NOMO-1 treated with dmso at 0.1 percent for 144 hours (cell line): ENCODE results near the gene KRTAP5-3.
"Not testable (repeated sequence)": the region's sequence is repeated elsewhere in the genome, so short reads cannot be mapped to it uniquely, and the experiment has no call there.

Source experiments
- DNase-seq: peaks from one replicate; lab custom pipeline; 2025; ENCODE audit not compliant: unreplicated experiment; lab: John Stamatoyannopoulos, UW

Gene KRTAP5-3, protein sequence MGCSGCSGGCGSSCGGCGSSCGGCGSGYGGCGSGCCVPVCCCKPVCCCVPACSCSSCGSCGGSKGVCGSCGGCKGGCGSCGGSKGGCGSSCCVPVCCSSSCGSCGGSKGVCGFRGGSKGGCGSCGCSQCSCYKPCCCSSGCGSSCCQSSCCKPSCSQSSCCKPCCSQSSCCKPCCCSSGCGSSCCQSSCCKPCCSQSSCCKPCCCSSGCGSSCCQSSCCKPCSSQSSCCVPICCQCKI

DNA sequence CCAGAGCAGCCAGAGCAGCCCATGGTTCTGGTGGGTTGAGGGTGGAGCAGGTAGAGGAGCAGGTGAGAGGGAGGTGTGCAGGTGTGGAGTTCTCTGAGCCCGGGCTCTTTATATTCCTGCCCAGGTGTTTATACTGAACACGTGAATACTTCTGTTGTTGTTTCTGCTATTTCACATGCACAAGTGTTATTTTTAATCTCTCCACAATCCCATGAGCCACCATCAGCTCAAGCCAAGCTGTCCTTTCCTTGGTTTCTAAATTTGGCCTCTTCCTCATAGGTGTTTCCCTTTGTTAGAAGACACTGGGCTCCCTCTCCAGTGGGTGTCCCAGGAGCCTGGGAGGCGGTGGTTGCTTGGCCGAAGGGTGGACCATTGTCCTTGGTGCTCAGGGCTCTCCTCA is at the start of gene KRTAP5-3:
Gene KRTAP5-3, minus strand, starts transcription at position 101 of the 400 bp plus-strand sequence. Its CDS starts 78 bp downstream, at position 23.
- DNase-seq = no peak

DNA sequence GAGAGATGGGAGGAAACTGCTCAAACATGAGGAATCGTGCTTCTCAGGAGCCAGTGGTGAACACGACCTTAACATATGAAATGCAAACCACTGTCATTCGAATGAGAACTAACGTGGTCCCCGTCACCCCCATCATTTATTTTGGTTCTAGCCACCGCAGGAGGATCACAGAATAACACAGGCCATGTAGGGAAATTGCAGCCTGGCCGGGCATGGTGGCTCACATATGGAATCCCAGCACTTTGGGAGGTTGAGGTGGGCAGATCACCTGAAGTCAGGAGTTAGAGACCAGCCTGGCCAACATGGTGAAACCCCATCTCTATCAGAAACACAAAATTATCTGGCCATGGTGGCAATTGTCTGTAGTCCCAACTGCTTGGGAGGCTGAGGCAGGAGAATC is 48.4 kb upstream of the KRTAP5-3 start:
- DNase-seq = no peak

DNA sequence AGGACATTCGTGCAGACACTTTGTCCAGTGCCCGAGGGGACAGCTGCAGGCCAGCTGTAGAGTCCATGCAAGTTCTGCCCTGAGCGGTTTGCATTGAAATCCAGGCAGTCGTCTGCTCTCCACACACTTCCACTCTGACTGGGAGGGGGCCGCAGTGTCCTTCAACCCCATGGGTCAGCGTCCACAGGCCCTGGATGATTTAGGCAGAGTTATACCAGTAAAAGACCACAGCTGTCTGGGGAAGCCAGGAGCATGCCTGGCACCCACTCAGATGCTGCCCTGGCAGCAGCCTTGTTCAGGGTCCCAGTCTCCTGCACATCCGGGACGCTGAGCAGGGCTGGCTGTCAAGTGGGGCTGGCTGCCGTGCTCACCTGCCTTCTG is 47.8 kb upstream of the KRTAP5-3 start:
- no peak for DNase-seq

DNA sequence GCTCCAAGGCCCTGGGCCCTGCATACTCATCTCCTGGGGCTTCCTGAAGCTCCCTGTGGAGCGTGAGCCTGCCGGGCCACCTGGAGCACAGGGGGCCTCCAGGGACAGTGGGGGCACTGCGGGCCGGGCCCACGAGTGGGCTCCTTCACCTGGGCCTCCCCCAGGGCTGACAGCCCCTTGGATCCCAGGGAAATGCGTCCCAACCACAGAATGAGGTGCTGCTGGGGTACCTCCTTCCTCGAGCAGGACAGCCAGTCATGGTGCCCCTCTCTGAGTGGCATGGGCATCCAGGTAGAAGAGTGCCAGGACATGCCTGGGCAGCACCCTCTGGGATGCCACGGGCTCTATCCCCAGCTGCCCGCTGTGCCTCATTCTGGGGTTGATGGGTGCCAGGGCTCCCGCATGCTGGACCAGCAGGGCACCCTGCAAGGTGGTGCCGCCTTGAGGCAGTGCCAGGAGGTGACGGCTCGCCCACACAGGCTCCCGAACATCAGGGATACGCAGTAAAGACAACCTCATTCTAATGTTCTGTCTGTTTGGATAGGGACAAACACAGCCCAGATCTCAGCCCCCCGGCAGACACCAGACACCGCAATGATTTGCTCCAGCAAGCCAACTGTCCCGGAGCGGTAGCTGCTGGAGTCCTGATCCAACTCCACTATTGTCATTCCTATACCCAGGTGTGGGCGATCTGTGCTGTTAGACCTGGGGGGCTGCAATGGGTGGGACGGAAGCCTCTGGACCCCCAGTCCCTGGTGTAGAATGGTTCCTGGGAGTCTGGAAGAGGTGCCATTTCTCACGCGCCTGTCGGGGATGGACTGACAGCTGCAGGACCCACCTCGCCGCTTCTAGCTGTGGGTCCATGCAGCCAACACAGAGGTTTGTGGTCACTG is 47.2 kb upstream of the KRTAP5-3 start:
- no peak for DNase-seq

DNA sequence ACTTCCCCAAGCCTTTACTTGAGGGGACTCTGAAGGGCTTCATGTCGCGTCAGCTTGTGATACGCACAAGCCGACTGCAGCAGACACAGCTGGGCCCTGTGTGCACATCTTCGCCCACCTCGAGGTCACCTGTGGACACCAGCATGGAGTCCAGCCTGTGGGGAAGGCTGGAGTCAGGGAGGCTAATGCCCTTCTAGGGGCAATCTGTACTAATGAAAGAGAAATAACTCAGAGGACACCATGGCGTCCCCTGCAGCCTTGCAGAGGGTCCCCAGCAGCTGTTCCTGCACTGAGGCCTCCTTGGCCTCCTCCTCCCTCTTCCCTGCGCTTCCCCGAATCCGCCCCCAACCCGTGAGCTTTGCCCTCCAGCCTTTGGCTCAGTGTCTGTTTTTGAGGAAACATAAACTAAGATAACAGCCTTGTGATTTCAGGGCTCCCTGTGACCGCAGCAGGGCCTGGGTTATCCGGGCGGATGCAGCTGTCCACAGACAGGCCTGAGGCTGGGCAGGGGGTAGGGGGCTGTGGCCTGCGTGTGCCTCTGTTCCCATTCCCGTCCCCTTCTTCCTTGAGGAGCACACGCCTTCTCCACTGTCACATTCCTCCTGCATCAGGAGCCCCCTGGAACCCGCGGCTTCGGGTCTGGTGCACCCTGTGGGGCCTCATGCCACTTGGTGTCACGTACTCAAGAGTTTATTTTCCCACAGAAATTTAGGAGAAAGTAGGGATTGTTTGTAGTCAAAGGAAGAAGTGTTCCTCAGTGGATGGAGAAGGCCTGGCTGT is 46.3 kb upstream of the KRTAP5-3 start:
- no peak for DNase-seq

DNA sequence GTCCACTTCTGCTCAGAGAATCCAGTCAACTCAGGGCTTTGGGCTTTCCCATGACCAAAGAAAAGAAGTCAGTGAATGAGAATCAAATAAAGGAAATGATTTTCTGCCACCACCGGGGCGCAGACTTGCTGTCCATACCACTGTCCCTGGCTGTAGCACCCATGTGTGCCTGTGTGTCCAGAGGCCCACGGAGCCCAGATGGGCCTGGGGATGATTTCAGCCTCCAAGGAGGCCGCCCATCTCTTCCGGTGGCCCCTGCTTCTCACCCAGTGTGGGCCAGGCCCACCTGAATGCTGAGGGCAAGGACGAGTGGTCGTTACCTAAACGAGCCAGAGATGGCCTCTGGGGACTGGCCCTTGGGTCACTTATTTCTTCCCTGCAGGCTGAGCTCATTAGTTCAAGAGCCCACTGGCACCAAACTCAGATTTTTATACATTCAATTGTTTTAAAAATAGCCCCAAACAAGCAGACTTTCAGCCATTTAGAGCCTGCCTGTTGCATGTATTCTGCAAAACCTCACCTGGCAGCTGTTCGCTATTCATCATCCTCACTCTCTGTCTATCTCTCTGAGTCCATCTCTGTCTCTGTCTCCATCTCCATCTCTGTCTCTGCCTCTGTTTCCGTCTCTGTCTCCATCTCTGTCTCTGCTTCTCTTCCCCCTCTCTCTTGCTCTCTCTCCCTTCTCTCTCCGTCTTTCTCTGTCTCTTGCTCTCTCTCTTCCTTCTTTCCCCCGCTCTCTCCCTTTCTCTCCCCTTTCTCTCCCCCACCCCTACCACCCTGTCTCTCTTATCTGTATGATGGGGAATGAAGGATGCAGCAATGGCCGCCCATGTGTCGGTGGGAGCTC is 45.5 kb upstream of the KRTAP5-3 start:
- DNase-seq = no peak

DNA sequence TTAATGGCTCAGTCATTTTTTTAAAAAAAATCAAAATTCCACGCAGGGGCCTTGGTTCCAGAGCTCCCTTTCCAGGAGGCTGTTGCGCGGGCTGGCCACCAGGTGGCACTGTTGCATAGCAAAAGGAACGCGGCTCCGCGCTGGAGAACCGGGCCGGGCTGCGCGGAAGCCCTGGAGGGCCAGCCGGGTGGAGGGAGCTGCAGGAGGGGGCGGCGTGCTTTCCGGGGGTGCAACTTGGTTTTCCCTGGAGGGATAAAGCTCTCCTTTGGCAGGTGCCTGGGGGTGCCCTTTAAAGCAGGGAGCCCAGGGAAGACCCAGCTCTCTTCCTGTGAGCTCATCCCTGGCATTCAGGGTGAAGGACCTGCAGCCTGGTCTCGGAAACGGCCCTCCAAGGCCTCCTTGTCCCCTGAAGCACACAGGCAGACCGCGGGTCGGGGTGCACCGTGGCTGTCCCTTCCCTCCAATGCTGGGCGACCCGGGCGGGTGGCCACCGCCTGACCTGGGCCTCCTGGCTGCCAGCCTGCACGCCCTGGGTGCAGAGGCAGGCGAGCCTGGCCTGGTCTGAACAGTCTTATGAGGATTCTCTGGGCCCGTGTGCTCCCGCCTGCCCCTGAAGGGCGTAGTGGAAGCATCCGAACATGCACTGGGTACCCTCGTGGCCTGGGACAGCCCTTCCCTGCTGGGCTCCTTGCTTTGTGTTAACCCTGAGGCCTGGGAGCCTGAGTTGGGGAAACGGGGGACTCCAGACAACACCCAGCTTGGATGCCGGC is 44.7 kb upstream of the KRTAP5-3 start:
- no peak for DNase-seq

DNA sequence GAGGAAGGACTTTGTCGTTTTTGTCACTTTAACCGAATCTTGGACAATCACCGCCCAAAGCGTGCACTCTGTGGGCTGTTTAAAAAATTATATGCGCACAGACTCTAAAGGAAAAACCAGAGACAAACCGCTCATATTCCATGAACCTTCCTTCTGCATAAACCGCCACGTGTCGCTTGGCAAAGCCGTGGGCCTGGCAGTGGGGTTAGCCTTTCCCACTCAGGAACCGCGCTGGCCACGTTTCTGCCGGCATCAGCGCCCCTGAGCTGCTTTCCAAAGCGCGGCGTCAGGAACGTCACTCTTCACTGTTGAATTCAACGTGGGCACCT is 44.1 kb upstream of the KRTAP5-3 start:
- no peak for DNase-seq

DNA sequence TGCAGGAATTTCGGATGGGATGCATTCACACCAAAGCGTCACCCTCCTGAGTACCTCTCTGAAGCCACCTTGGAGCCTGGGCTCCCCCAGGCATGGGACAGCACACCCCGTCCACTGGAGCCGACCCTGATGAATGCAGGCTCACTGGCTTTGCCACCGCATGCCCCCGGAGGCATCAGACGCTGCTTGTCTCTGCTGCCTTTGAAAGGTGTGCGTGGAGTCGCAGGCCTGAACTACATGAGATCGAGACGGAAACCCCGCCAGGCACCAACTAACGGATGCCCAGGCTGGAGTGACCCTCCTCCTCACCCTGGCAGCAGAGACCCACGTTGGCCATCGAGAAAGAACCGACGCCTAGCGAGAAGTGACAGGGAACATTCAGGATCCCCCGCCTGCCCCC is 43.8 kb upstream of the KRTAP5-3 start:
- no peak for DNase-seq

DNA sequence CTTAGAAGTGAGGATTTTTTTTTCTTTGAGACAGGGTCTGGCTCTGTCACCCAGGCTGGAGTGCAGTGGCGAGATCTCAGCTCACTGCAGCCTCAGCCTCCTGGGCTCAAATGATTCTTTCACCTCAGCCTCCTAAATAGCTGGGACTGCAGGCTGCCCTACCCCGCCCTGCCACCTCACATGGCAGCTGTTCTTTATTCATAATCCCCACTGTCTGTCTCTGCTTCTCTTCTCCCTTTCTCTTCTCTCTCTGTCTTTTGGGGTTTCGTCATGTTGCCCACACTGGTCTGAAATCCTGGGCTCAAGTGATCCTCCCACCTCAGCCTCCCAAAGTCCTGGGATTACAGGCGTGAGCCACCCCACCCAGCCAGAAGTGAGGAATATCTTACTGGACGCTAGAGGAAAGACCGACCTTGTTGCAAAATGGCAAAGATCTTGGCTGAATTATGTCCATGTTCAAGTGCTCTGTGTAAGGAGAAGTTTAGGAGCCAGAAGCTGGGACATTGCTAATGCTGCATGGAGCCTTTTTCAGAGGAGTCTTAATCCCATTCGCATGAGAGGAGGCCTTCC is 43.2 kb upstream of the KRTAP5-3 start:
- no peak for DNase-seq

DNA sequence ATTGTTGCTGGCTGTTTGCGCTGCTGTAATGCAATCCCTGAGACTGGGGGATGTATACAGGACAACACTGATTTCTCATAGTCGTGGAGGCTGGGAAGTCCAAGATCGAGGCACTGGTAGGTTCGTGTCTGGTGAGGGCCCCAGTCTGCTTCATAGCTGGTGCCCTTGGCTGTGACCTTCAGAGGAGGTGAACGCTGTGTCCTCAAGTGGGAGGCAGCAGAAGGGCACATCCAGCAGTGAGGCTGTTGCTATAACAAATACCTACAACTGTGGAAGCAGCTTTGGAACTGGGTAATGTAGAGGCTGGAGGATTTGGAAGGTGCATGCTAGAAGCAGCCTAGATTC is 42.6 kb upstream of the KRTAP5-3 start:
- DNase-seq = no peak

DNA sequence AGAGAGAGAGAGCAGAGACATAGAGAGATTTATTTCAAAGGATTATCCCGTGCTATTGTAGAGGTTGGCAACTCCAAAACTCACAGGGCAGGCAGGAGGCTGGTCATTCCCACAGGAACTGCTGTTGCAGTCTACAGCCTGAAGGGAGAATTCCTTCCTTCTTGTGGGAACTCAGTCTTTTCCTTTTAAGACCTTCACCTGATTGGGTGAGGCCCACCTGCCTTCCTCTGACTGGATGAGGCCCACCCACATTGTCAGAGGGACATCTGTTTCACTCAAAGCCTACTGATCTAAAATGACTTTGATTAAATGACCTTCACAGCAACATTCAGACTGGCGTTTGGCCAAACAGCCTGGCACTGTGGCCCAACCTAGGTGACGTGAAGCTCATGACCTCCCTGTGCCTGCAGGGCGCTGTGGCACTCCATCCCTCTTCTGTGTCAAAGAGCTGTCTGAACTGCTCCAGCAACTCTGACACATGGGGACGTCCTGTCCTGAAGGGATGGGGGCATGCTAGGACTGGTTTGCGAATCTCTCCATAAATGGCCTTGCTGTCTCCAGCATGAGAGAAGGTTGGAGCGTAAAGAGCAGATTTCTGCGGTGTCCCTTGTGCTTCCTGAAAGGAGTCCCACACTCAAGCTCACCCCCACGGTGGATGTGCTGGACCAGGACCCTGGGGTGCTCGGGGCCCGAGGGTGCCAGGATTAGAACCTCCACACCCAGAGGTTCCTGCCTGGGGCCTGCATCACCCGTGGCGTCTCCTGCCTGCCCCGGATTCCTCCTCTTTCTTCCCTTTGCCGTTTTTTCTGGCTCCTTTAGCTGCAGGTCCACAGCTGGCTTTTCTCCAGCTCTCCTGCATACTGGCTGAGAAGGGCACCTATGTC is 42.0 kb upstream of the KRTAP5-3 start:
- no peak for DNase-seq

DNA sequence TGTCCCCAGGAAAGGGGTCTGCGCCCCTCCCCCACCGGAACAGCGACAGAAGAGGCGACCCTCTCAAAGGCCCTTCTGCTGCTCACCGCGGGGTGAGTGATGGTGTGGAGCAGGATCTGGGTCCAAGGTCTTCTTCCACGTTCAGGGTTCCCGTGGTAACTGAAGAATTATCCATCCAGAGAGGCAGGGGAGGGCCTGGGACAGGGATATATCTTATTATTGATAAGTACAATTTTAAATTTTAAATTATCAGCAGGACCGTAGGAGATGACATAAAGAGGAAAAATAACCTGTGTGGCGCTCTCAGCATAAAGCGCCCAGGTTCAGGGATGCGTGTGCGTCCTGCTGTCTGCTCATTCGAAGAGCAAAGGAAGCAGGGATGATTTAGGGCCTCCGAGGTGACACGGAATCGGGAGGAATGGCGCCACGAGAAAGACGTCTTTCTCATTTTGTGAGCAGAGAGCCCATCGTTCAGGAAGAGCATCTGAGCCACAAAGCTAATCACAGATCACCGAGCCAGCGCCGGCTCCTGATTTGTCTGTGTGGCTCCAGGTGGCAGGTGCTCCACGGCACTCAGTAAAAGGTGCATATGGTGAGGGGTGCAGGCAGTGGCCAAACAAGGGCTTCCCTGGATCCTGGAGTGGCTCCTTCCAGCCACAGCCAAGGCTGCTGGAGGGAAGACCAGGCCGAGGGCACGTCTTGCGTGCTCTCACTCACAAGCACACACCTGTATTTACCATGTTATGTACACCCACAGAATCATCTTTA is 40.6 kb upstream of the KRTAP5-3 start:
- DNase-seq = no peak

DNA sequence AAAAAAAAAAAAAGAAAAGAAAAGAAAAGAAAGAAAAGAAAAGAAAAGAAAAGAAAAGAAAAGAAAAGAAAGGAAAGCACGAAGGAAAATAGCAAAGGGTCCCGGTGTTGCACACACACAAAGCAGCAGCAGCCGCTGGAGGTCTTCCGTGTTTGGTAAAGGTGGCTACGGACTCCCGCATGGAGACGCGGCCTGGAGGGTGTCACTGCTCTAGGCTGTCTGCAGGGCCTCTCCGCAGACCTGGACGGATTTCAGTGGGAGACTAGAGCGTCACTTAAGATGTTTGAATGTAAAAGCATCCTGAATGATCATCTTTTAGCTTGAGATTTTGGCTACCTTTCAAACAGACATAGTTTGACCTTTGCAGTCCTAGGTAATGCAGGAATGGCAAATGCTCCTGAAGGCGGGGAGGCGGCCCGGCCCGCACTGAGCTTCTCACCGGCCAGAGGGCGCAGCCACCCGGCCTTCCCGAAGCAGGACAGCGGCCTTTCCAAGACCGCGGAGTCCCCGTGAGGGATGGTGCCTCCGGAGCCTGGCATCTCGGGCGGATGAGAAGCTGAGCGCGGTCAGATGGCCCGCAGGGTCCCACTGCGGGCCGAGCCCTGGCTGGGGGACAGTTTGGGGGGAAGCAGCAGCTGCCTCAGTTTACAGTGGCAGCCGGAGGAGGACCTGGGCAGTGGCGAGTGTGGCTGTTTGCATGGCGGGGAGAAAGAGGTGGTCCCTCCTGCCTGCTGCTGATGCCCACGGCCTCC is 39.8 kb upstream of the KRTAP5-3 start:
- no peak for DNase-seq

DNA sequence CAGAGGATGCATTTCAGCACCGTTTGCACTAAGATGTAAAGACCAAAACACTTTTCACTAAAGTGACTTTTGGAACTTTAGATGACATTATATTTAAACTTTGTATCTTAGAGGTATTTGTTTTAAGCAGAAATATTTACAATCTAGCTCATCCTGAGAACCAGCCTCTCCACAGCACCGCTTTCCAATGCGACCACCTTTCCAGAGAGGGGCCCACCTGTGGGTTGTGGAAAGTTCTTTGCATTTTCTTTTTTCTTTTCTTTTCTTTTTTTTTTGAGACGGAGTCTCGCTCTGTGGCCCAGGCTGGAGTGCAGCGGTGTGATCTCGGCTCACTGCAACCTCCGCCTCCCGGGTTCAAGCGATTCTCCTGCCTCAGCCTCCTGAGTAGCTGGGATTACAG is 38.3 kb upstream of the KRTAP5-3 start:
- DNase-seq = not testable (repeated sequence)

DNA sequence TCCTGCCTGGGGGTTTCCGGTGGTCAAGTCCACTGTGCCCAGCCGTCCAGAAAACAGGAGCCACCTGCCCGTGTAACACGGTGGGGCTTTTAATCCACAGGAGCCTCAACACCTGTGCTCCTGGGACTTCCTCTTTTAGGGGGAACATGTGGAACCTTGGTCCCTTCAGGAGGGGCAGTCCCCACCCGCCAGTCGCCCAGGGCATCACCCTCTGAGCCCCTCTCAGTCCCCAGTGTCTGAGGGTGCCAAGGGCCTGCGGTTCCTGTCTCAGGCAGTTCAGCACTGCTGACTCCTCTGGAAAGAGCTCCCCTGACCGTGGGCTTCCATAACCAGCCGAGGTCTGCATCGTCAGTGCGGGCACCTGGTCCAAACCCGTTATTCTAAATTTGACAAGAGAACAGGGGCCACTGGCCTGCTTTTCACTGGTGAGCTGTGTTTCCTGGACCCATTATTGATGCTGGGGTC is 37.1 kb upstream of the KRTAP5-3 start:
- no peak for DNase-seq

DNA sequence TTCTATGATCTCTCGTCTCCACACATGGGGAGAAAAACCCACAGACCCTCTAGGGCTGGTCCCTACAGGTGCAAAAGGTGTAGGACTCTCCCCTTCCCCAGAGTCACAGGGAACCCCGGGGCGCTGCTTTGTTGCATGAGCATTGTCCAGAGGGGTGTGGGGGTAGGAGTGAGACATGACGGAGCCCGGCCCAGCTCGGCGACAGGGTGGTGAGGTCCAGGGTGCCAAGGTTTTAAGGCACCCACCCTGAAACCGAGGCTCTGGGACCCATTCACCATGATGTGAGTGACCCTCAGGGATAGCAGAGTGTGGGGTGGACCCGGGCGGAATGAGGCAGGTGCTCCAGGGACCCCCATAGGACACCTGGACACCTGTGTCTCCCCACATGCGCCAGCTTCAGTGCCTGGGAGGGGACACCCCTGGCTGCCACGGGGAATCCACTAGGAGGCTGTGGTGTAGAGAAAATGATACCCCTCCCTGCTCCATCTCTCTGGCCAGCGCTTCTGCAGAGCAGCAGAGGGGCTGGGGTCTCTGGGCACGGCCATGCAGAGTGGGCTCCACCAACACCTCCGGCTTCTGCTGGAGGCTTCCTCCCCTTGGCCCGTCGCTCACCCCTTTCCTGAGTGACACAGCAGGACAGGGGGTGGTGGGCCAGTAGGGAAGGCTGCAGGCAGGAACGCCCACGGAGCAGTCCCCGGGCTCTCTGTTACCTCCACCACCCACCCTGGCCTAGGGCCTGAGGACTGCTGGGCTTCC is 36.5 kb upstream of the KRTAP5-3 start:
- DNase-seq = no peak
